Progenitor cell of endocrine pancreas (in vitro differentiated cells): ENCODE measurements around the gene MTHFD2L. TPM values are rescaled to one million over a fixed set of nuclear protein-coding genes. Genes with fewer than 3 reads are reported as not detected.

ENCODE experiments used
- DNase-seq: peaks from one replicate; pipeline ENCODE4 v3.0.0; 2021; ENCODE audit warnings: low spot score; ENCODE audit not compliant: unreplicated experiment
- H3K27ac Mint-ChIP-seq: 2 replicates; pipeline ENCODE4 v1.8.0; 2021; ENCODE audit warnings: mild to moderate bottlenecking, moderate library complexity, mixed read lengths
- H3K27me3 Mint-ChIP-seq: 2 replicates; pipeline ENCODE4 v1.8.0; 2021; ENCODE audit warnings: mixed read lengths
- H3K36me3 Mint-ChIP-seq: 2 replicates; pipeline ENCODE4 v1.8.0; 2022; ENCODE audit warnings: mixed read lengths; ENCODE audit not compliant: insufficient read depth
- H3K4me1 Mint-ChIP-seq: 2 replicates; pipeline ENCODE4 v1.8.0; 2021; ENCODE audit warnings: low read depth, mixed read lengths
- H3K4me3 Mint-ChIP-seq: 2 replicates; pipeline ENCODE4 v1.8.0; 2021; ENCODE audit warnings: low read depth, mild to moderate bottlenecking, moderate library complexity, mixed read lengths
- H3K9me3 Mint-ChIP-seq: 2 replicates; pipeline ENCODE4 v1.8.0; 2021; ENCODE audit warnings: low read depth, mixed read lengths
- CTCF ChIP-seq: fragments of 200-600 bp; sonication (generic); IDR thresholded peaks from one replicate; pipeline ENCODE4 v1.5.0; 2021; ENCODE audit warnings: antibody characterized with exemption, mild to moderate bottlenecking; ENCODE audit not compliant: unreplicated experiment
- total RNA-seq: library from RNA; stranded (reverse); gene quantifications from 2 replicates; pipeline ENCODE4 v1.2.1, GENCODE V29; 2021

The MTHFD2L gene
- total RNA-seq, 1 donor from 2014 or later: 23.3 TPM

- Mint-ChIP-seq H3K4me1 (no peaks in the 10 kb centered on the region), H3K4me3 (no peak overlapping the region), H3K27ac (no peak overlapping the region), H3K36me3 (no peaks in the 10 kb centered on the region), H3K27me3 (peaks cover 4% of the 10 kb centered on the region), H3K9me3 (no peaks in the 10 kb centered on the region)
- no peak for TF ChIP-seq CTCF
- DNase-seq: no peak
Observed at GRCh38 chr4:74309223-74309622, 151.3 kb downstream of the MTHFD2L start.

- Mint-ChIP-seq H3K4me1 (no peaks in the 10 kb centered on the region), H3K36me3 (no peaks in the 10 kb centered on the region), H3K9me3 (no peaks in the 10 kb centered on the region), H3K4me3 (no peak overlapping the region), H3K27ac (no peak overlapping the region), H3K27me3 (peaks cover 4% of the 10 kb centered on the region)
- TF ChIP-seq CTCF: peak; percentile 70
- DNase-seq: no peak
Observed at GRCh38 chr4:74311696-74312313, 153.9 kb downstream of the MTHFD2L start.

GRCh38 chr4:74314329-74314728 is 156.4 kb downstream of the MTHFD2L start:
- Mint-ChIP-seq H3K4me1 (no peaks in the 10 kb centered on the region), H3K4me3 (no peak overlapping the region), H3K36me3 (no peaks in the 10 kb centered on the region), H3K27me3 (no peaks in the 10 kb centered on the region), H3K27ac (no peak overlapping the region), H3K9me3 (no peaks in the 10 kb centered on the region)
- DNase-seq: no peak
- TF ChIP-seq CTCF: no peak

GRCh38 chr4:74314944-74315343 is 157.0 kb downstream of the MTHFD2L start:
- Mint-ChIP-seq H3K27me3 (no peaks in the 10 kb centered on the region), H3K36me3 (no peaks in the 10 kb centered on the region), H3K4me1 (no peaks in the 10 kb centered on the region), H3K27ac (no peak overlapping the region), H3K9me3 (no peaks in the 10 kb centered on the region), H3K4me3 (no peak overlapping the region)
- DNase-seq: no peak
- TF ChIP-seq CTCF: no peak

DNA sequence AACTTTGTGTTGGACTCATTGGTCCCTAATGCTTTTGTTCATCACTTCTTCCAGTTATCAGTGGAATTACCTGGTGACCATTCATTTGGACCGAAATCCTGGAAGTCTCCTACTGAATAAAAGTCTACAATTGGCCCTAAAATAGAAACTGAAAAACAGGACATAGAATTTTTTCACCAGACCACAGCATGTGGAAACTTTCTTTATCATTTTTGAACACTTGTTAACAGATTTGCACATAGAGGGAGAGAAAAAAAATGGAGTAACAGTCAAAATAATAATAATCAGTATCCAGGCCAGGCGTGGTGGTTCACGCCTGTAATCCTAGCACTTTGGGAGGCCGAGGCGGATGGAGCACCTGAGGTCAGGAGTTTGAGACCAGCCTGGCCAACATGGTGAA is 157.5 kb downstream of the MTHFD2L start:
- Mint-ChIP-seq H3K36me3 (no peaks in the 10 kb centered on the region), H3K9me3 (no peaks in the 10 kb centered on the region), H3K27me3 (no peaks in the 10 kb centered on the region), H3K27ac (no peak overlapping the region), H3K4me3 (no peak overlapping the region), H3K4me1 (no peaks in the 10 kb centered on the region)
- no peak for DNase-seq
- TF ChIP-seq CTCF: no peak
